ENCODE data around the gene PLCB4.

DNA sequence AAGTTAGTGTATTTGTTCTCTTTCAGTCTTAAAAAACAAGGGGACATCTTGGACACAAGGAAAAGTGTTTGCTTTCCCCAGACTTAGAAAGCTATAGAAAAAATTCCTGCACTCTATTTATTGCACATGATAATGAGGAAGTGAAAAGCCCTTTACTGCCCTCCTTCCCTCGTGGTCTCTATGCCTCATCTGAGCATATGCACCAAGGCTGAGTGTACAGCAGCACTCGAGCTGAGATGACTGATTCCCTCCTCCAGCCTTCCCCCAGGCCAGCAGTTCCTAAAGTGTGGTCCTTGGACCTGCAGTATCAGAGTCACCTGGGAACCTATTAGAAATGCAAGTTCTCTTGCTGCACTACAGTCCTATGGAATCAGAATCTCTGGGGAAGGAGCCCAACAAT lies 431.2 kb downstream of the PLCB4 start:
- TF ChIP-seq, protein P1, sequence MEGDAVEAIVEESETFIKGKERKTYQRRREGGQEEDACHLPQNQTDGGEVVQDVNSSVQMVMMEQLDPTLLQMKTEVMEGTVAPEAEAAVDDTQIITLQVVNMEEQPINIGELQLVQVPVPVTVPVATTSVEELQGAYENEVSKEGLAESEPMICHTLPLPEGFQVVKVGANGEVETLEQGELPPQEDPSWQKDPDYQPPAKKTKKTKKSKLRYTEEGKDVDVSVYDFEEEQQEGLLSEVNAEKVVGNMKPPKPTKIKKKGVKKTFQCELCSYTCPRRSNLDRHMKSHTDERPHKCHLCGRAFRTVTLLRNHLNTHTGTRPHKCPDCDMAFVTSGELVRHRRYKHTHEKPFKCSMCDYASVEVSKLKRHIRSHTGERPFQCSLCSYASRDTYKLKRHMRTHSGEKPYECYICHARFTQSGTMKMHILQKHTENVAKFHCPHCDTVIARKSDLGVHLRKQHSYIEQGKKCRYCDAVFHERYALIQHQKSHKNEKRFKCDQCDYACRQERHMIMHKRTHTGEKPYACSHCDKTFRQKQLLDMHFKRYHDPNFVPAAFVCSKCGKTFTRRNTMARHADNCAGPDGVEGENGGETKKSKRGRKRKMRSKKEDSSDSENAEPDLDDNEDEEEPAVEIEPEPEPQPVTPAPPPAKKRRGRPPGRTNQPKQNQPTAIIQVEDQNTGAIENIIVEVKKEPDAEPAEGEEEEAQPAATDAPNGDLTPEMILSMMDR (tag by site-specific recombination; IDR thresholded peaks at IDR 0.05), result no peak
- TF ChIP-seq, protein P2, sequence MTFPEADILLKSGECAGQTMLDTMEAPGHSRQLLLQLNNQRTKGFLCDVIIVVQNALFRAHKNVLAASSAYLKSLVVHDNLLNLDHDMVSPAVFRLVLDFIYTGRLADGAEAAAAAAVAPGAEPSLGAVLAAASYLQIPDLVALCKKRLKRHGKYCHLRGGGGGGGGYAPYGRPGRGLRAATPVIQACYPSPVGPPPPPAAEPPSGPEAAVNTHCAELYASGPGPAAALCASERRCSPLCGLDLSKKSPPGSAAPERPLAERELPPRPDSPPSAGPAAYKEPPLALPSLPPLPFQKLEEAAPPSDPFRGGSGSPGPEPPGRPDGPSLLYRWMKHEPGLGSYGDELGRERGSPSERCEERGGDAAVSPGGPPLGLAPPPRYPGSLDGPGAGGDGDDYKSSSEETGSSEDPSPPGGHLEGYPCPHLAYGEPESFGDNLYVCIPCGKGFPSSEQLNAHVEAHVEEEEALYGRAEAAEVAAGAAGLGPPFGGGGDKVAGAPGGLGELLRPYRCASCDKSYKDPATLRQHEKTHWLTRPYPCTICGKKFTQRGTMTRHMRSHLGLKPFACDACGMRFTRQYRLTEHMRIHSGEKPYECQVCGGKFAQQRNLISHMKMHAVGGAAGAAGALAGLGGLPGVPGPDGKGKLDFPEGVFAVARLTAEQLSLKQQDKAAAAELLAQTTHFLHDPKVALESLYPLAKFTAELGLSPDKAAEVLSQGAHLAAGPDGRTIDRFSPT (tag by site-specific recombination; IDR thresholded peaks at IDR 0.05), result no peak
- no peak for TF ChIP-seq ZNF776 (tag by site-specific recombination; IDR thresholded peaks at IDR 0.05; ENCODE audit: borderline replicate concordance)
- no peak for TF ChIP-seq ZNF785 (tag by site-specific recombination; IDR thresholded peaks at IDR 0.05)
- TF ChIP-seq, protein P3, sequence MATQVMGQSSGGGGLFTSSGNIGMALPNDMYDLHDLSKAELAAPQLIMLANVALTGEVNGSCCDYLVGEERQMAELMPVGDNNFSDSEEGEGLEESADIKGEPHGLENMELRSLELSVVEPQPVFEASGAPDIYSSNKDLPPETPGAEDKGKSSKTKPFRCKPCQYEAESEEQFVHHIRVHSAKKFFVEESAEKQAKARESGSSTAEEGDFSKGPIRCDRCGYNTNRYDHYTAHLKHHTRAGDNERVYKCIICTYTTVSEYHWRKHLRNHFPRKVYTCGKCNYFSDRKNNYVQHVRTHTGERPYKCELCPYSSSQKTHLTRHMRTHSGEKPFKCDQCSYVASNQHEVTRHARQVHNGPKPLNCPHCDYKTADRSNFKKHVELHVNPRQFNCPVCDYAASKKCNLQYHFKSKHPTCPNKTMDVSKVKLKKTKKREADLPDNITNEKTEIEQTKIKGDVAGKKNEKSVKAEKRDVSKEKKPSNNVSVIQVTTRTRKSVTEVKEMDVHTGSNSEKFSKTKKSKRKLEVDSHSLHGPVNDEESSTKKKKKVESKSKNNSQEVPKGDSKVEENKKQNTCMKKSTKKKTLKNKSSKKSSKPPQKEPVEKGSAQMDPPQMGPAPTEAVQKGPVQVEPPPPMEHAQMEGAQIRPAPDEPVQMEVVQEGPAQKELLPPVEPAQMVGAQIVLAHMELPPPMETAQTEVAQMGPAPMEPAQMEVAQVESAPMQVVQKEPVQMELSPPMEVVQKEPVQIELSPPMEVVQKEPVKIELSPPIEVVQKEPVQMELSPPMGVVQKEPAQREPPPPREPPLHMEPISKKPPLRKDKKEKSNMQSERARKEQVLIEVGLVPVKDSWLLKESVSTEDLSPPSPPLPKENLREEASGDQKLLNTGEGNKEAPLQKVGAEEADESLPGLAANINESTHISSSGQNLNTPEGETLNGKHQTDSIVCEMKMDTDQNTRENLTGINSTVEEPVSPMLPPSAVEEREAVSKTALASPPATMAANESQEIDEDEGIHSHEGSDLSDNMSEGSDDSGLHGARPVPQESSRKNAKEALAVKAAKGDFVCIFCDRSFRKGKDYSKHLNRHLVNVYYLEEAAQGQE (tag by site-specific recombination; IDR thresholded peaks at IDR 0.05), result no peak
- no peak for TF ChIP-seq ZNF777 (tag by site-specific recombination; IDR thresholded peaks at IDR 0.05; ENCODE audit: borderline replicate concordance)
- TF ChIP-seq, protein P4, sequence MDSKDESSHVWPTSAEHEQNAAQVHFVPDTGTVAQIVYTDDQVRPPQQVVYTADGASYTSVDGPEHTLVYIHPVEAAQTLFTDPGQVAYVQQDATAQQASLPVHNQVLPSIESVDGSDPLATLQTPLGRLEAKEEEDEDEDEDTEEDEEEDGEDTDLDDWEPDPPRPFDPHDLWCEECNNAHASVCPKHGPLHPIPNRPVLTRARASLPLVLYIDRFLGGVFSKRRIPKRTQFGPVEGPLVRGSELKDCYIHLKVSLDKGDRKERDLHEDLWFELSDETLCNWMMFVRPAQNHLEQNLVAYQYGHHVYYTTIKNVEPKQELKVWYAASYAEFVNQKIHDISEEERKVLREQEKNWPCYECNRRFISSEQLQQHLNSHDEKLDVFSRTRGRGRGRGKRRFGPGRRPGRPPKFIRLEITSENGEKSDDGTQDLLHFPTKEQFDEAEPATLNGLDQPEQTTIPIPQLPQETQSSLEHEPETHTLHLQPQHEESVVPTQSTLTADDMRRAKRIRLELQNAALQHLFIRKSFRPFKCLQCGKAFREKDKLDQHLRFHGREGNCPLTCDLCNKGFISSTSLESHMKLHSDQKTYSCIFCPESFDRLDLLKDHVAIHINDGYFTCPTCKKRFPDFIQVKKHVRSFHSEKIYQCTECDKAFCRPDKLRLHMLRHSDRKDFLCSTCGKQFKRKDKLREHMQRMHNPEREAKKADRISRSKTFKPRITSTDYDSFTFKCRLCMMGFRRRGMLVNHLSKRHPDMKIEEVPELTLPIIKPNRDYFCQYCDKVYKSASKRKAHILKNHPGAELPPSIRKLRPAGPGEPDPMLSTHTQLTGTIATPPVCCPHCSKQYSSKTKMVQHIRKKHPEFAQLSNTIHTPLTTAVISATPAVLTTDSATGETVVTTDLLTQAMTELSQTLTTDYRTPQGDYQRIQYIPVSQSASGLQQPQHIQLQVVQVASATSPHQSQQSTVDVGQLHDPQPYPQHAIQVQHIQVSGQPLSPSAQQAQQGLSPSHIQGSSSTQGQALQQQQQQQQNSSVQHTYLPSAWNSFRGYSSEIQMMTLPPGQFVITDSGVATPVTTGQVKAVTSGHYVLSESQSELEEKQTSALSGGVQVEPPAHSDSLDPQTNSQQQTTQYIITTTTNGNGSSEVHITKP (tag by site-specific recombination; IDR thresholded peaks at IDR 0.05), result no peak
- no peak for TF ChIP-seq HOXA7 (CRISPR knock-in tag; IDR thresholded peaks at IDR 0.05; ENCODE audit: borderline replicate concordance)
- no peak for TF ChIP-seq ZBTB8A (tag by site-specific recombination; IDR thresholded peaks at IDR 0.05)
- no peak for TF ChIP-seq MYNN (tag by site-specific recombination; IDR thresholded peaks at IDR 0.05; ENCODE audit: borderline replicate concordance)
- no peak for TF ChIP-seq RBAK (tag by site-specific recombination; IDR thresholded peaks at IDR 0.05)
- no peak for TF ChIP-seq KLF10 (tag by site-specific recombination; IDR thresholded peaks at IDR 0.05)
- TF ChIP-seq ZNF549 (tag by site-specific recombination; IDR thresholded peaks at IDR 0.05), result no peak
- TF ChIP-seq, protein P5, sequence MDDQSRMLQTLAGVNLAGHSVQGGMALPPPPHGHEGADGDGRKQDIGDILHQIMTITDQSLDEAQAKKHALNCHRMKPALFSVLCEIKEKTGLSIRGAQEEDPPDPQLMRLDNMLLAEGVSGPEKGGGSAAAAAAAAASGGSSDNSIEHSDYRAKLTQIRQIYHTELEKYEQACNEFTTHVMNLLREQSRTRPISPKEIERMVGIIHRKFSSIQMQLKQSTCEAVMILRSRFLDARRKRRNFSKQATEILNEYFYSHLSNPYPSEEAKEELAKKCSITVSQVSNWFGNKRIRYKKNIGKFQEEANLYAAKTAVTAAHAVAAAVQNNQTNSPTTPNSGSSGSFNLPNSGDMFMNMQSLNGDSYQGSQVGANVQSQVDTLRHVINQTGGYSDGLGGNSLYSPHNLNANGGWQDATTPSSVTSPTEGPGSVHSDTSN (CRISPR knock-in tag; IDR thresholded peaks at IDR 0.05), result no peak

All from HEK293 (cell line).